ENCODE results near the gene LIMS2. TPM values are rescaled to one million over a fixed set of nuclear protein-coding genes. Genes with fewer than 3 reads are reported as not detected.

The LIMS2 gene
- total RNA-seq (2022; extraction: Qiagen RNA extraction; ENCODE audit: low read depth) = 4.5 to 6.0 TPM (median 5.1 TPM) in 5 replicates

GRCh38 chr2:127675331-127676261 is at the start of gene LIMS2:
TSS of gene LIMS2 (minus strand) at chr2:127675530. CDS start at chr2:127675024, 506 bp downstream.

DNA sequence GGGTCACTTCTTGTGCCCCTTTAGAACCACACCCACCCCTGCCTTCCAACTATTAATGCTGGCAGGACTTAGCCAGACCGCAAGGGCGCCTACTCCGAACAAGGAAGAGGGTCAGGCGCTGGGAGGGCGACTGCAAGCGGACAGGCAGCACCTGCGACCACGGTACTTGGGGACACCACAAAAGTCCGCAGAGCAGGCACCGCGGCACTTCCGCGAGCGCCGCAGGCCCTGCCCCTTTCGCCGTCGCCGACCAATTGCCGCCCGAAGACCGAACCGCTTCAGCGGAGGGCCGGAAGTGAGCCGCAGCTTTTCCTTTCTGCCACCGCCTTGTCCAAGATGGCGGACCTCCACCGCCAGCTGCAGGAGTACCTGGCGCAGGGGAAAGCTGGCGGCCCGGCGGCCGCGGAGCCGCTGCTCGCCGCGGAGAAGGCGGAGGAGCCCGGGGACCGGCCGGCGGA is 25.9 kb upstream of the LIMS2 start, which contains the start of gene SFT2D3:
Gene SFT2D3, plus strand, starts transcription at position 305 of the 458 bp plus-strand sequence. Its CDS starts 32 bp downstream, at position 337.

DNA sequence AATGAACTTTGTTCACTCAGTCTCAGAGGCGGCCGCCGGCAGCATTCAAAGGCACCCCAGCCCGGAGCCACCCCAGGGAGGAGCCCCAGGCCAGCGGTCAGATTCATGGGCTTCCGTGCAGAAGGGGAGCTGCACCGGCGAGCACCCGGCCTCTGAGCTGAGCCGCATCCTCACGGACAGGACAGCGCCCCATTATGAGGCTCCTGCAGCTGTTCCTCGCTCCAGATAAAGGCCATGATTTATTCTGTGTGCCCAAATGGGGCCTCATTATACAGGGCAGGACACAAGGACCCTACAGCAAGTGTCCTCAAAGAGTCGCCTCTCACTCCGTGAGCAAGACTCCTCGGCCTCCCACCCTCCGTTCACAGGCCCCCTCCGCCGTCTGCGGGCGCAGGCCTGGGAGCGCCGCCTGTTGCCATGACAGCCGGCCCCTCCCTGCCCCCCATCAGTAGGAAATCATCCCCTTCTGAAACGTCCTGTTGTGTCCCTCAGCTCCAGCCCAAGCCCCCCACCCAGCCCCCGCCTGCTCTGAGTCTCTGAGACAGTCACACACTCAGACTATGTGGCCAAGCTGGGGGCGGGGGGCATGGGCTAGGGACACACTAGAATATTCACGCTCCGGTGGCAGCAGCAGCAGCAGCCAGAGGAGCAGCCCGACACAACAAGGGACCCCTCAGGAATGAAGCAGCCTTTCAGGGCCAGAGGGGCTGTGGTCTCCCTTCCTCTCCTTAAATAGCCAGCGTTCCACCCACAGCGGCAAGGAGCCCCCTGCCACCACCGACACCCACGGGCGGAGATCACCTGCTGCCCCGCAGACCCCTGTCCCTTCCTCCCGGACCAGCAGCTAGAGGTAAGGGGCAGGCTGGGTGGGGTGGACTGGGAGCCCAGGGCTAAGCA is 29.7 kb downstream of the LIMS2 start, which contains the start of gene GPR17:
Gene GPR17, plus strand, starts transcription at position 759 of the 897 bp plus-strand sequence. CDS start 4,583 bp downstream, outside the sequence.

Other genes starting within 250 kb of the LIMS2 start
- gene IWS1, start 149.0 kb downstream of the LIMS2 start, total RNA-seq (2022; extraction: Qiagen RNA extraction; ENCODE audit: low read depth) = 36.9 to 44.1 TPM (median 40.7 TPM) in 5 replicates
- gene MYO7B, start 139.8 kb downstream of the LIMS2 start, total RNA-seq (2022; extraction: Qiagen RNA extraction; ENCODE audit: low read depth) = 0.11 to 0.17 TPM (median 0.14 TPM) in 5 replicates
- 0.06 to 0.47 TPM (median 0.10 TPM) in 5 replicates for gene GPR17, start 29.4 kb downstream of the LIMS2 start, total RNA-seq (2022; extraction: Qiagen RNA extraction; ENCODE audit: low read depth)
- 4.4 to 6.8 TPM (median 5.7 TPM) in 5 replicates for gene SFT2D3, start 26.0 kb upstream of the LIMS2 start, total RNA-seq (2022; extraction: Qiagen RNA extraction; ENCODE audit: low read depth)
- gene WDR33, start 135.6 kb upstream of the LIMS2 start, total RNA-seq (2022; extraction: Qiagen RNA extraction; ENCODE audit: low read depth) = 18.7 to 31.5 TPM (median 28.3 TPM) in 5 replicates
- 51.5 to 66.0 TPM (median 59.0 TPM) in 5 replicates for gene POLR2D, start 182.6 kb upstream of the LIMS2 start, total RNA-seq (2022; extraction: Qiagen RNA extraction; ENCODE audit: low read depth)
- 17.6 to 20.7 TPM (median 19.0 TPM) in 5 replicates for gene AMMECR1L, start 210.4 kb upstream of the LIMS2 start, total RNA-seq (2022; extraction: Qiagen RNA extraction; ENCODE audit: low read depth)

Data from A549 treated with DMSO at 1 μM for 4 hours (cell line).